K562 (cell line): ENCODE results near the gene PSMD10. TPM values are rescaled to one million over a fixed set of nuclear protein-coding genes. Genes with fewer than 3 reads are reported as not detected.
A peak's percentile ranks its signal among the peaks of the same experiment; 100 is the strongest.

Experiments
- ATAC-seq: fragments of 200-7000 bp; cut with Tn5 transposase; 3 replicates; pipeline ENCODE4 v1.9.1; 2020; ENCODE audit warnings: moderate library complexity
- BruUV-seq: library from RNA; stranded (reverse); fragments of 400-500 nt; replicated peaks from 2 replicates; lab custom pipeline; 2021; lab: Mats Ljungman, UMichigan
- CTCF ChIA-PET: fragments of 300-600 bp; formaldehyde crosslinking; extraction: SDS; loops from one replicate; lab custom pipeline; 2021; ENCODE audit warnings: low intra/inter-chr PET ratio; lab: Yijun Ruan, JAX
- POLR2A ChIA-PET: fragments of 300-600, 350-650 bp; sonication (Branson Sonifier 250); formaldehyde crosslinking; extraction: SDS; loops from one replicate; lab custom pipeline; 2021; ENCODE audit warnings: antibody characterized with exemption, inconsistent platforms; lab: Yijun Ruan, JAX
- DNase-seq, 4 experiments: peaks; one replicate each; pipeline versions ENCODE4 v3.0.0 to v3.0.0-alpha.2; 2011 to 2018; ENCODE audit warnings: low spot score in 3 of 4, mixed read lengths in 3 of 4; ENCODE audit errors: extremely low read depth in 1 of 4
- FAIRE-seq: peaks from 2 replicates; lab custom pipeline; 2011; peaks lifted over from hg19 to GRCh38; lab: Jason Lieb, UNC
- H2AFZ ChIP-seq: 2 replicates; pipeline ENCODE4 v1.6.0; 2011; ENCODE audit warnings: low read depth, low read length, control low read depth, inconsistent platforms
- H3K27ac ChIP-seq: fragments of 200-600 bp; 3 replicates; pipeline ENCODE4 v1.8.0; 2011; ENCODE audit warnings: low read depth, mild to moderate bottlenecking, control low read depth, inconsistent platforms, low read length, moderate library complexity, mixed read lengths; ENCODE audit errors: extremely low read depth
- H3K27me3 ChIP-seq, 2 experiments: fragments of 300-600 bp in 1 of 2; 2 replicates in 1 of 2; 3 replicates in 1 of 2; pipeline versions ENCODE4 v1.6.0 to v1.8.0; 2011; ENCODE audit warnings: inconsistent platforms in 2 of 2, low read length in 2 of 2, mild to moderate bottlenecking in 1 of 2, mixed read lengths in 1 of 2, moderate library complexity in 1 of 2; ENCODE audit not compliant: control insufficient read depth in 2 of 2, insufficient read depth in 2 of 2
- H3K36me3 ChIP-seq: fragments of 300-600 bp; 3 replicates; pipeline ENCODE4 v1.8.0; 2011; ENCODE audit warnings: mild to moderate bottlenecking, low read length, inconsistent platforms; ENCODE audit not compliant: control insufficient read depth, insufficient read depth
- H3K4me1 ChIP-seq, 2 experiments: fragments of 200-600 bp in 1 of 2; replicated peaks in 1 of 2; 2 replicates in 1 of 2; 3 replicates in 1 of 2; pipeline versions ENCODE4 v1.5.1 to v1.8.0; 2011; ENCODE audit warnings: inconsistent platforms in 2 of 2, low read length in 2 of 2, mild to moderate bottlenecking in 1 of 2, mixed read lengths in 1 of 2, moderate library complexity in 1 of 2; ENCODE audit not compliant: control insufficient read depth in 2 of 2, insufficient read depth in 2 of 2
- H3K4me2 ChIP-seq: 2 replicates; pipeline ENCODE4 v1.6.1; 2011; ENCODE audit warnings: low read length, control low read depth, inconsistent platforms, mixed read lengths; ENCODE audit not compliant: insufficient read depth
- H3K4me3 ChIP-seq: fragments of 200-600 bp; sonication (generic), shearing (Covaris generic); 2 replicates; pipeline ENCODE4 v1.5.1; 2016; ENCODE audit warnings: control low read depth, inconsistent platforms
- H3K79me2 ChIP-seq: fragments of 200-600 bp; 3 replicates; pipeline ENCODE4 v1.8.0; 2011; ENCODE audit warnings: low read length, inconsistent platforms; ENCODE audit not compliant: control insufficient read depth, insufficient read depth
- H3K9ac ChIP-seq, 2 experiments: 2 replicates each; pipeline versions ENCODE4 v1.6.0 to v1.6.1; 2011; ENCODE audit warnings: low read depth in 2 of 2, low read length in 2 of 2, control low read depth in 1 of 2, inconsistent platforms in 1 of 2, mild to moderate bottlenecking in 1 of 2, mixed read lengths in 1 of 2; ENCODE audit not compliant: insufficient read depth in 1 of 2
- H3K9me1 ChIP-seq: one replicate; pipeline ENCODE4 v1.6.0; 2011; ENCODE audit warnings: inconsistent platforms, mild to moderate bottlenecking, low read length, moderate library complexity; ENCODE audit not compliant: control insufficient read depth, insufficient read depth
- H3K9me3 ChIP-seq: replicated peaks from 2 replicates; pipeline ENCODE4 v1.5.1; 2011; ENCODE audit warnings: low read depth, low read length, inconsistent platforms; ENCODE audit not compliant: control insufficient read depth, insufficient read depth
- H4K20me1 ChIP-seq: replicated peaks from 2 replicates; pipeline ENCODE4 v1.6.1; 2011; ENCODE audit warnings: low read length, inconsistent platforms, mixed read lengths; ENCODE audit not compliant: control insufficient read depth, insufficient read depth
- CBFA2T2 ChIP-seq: fragments of 450-650 bp; conservative IDR thresholded peaks from 2 replicates; pipeline ENCODE4 v1.6.1; 2017; ENCODE audit warnings: mild to moderate bottlenecking
- CHD2 ChIP-seq: IDR thresholded peaks from 2 replicates; pipeline ENCODE4 v1.6.1; 2011; ENCODE audit warnings: low read depth, low read length
- DMBX1 ChIP-seq: fragments of 250-450 bp; sonication (Bioruptor Pico); IDR thresholded peaks from 2 replicates; pipeline ENCODE4 v1.8.0; 2022; ENCODE audit warnings: inconsistent platforms, mild to moderate bottlenecking, moderate library complexity, borderline replicate concordance
- DPF2 ChIP-seq: fragments of 450-650 bp; IDR thresholded peaks from 2 replicates; pipeline ENCODE4 v1.6.1; 2016
- FOSL1 ChIP-seq: fragments of 200-800 bp; sonication (Bioruptor generic); conservative IDR thresholded peaks from 2 replicates; pipeline ENCODE4 v1.6.1; 2016; ENCODE audit warnings: missing genetic modification characterization, missing compliant biosample characterization
- FOXM1 ChIP-seq, 2 experiments: fragments of 450-650 bp in 1 of 2; sonication (generic) in 1 of 2; formaldehyde crosslinking in 1 of 2; IDR thresholded peaks; 2 replicates each; pipeline versions ENCODE4 v1.6.1 to v1.9.0; 2017 to 2022; ENCODE audit warnings: low read depth in 2 of 2, mild to moderate bottlenecking in 2 of 2, missing genetic modification reagents in 1 of 2, moderate library complexity in 1 of 2
- HIVEP1 ChIP-seq: fragments of 250-450 bp; sonication (Bioruptor Pico); IDR thresholded peaks from 2 replicates; pipeline ENCODE4 v1.4.0; 2020; ENCODE audit warnings: mild to moderate bottlenecking
- POLR2AphosphoS2 ChIP-seq: IDR thresholded peaks from 2 replicates; pipeline ENCODE4 v1.6.1; 2012; ENCODE audit warnings: low read length, improper control_type of control experiment
- POLR2AphosphoS5 ChIP-seq: IDR thresholded peaks from 2 replicates; pipeline ENCODE4 v1.6.1; 2011; ENCODE audit warnings: mild to moderate bottlenecking, low read depth, low read length, moderate library complexity; ENCODE audit not compliant: control insufficient read depth, insufficient read depth
- POLR2G ChIP-seq: fragments of 200-400 bp; formaldehyde crosslinking; IDR thresholded peaks from 2 replicates; pipeline ENCODE4 v1.6.1; 2017; ENCODE audit warnings: low read depth, mild to moderate bottlenecking, antibody characterized with exemption, low read length, moderate library complexity
- POLR2H ChIP-seq: IDR thresholded peaks from 2 replicates; pipeline ENCODE4 v1.6.1; 2016; ENCODE audit warnings: missing genetic modification characterization, low read depth, mild to moderate bottlenecking, control low read depth, missing compliant biosample characterization, moderate library complexity
- SIN3A ChIP-seq, 2 experiments: fragments of 150-350 bp in 1 of 2; IDR thresholded peaks; 2 replicates each; pipeline ENCODE4 v1.6.1; 2011 to 2016; ENCODE audit warnings: borderline replicate concordance in 2 of 2, low read depth in 2 of 2, low read length in 2 of 2, mild to moderate bottlenecking in 2 of 2, moderate library complexity in 2 of 2; ENCODE audit not compliant: control insufficient read depth in 1 of 2
- ZNF174 ChIP-seq: fragments of 250-450 bp; sonication (Bioruptor Pico); IDR thresholded peaks from 2 replicates; pipeline ENCODE4 v1.4.0; 2020; ENCODE audit warnings: mild to moderate bottlenecking
- ZNF253 ChIP-seq: fragments of 250-450 bp; sonication (Bioruptor Pico); conservative IDR thresholded peaks from 2 replicates; pipeline ENCODE4 v1.6.1; 2021; ENCODE audit warnings: mild to moderate bottlenecking
- ZNF384 ChIP-seq: IDR thresholded peaks from 2 replicates; pipeline ENCODE4 v1.6.1; 2012; ENCODE audit warnings: low read depth, low read length, improper control_type of control experiment
- ZZZ3 ChIP-seq: fragments of 450-650 bp; IDR thresholded peaks from 2 replicates; pipeline ENCODE4 v1.6.1; 2016; ENCODE audit warnings: antibody characterized with exemption, mild to moderate bottlenecking, moderate library complexity
- WGBS: fragments of 100-300 bp; shearing (Covaris generic); methylation state at CpG from one replicate; pipeline ENCODE4 v1.1.6; 2016; ENCODE audit warnings: low coverage, mixed read lengths; ENCODE audit not compliant: insufficient coverage; ENCODE audit errors: missing lambda C conversion rate; 5-methylcytosine and 5-hydroxymethylcytosine counted together
- in situ Hi-C: fragments of 300-500 bp; cut with MboI; formaldehyde crosslinking; loops from 4 replicates; pipeline ENCODE4 v1.15.0; 2018; ENCODE audit warnings: inconsistent platforms, mixed read lengths
- intact Hi-C: fragments of 100-400 bp; cut with micrococcal nuclease; formaldehyde crosslinking; loops from 2 replicates; pipeline ENCODE4 v1.14.2; 2022
- polyA plus RNA-seq, 8 experiments: library from polyadenylated mRNA; depleted of rRNA in 4 of 8; stranded (reverse) in 5 of 8; unstranded in 3 of 8; fragments of >200 nt; fragmentation: Nextera tagmentation in 2 of 8; fragmentation: Illumina TruSeq in 1 of 8; extraction: Ambion mirVana in 2 of 8; extraction: Trizol in 1 of 8; gene quantifications; 2 replicates each; pipeline versions ENCODE4 v1.2.1 to v1.2.3, GENCODE V29; 2011 to 2014; ENCODE audit warnings: inconsistent platforms in 1 of 8, missing spikeins in 1 of 8
- total RNA-seq, 7 experiments: library from RNA; depleted of rRNA in 6 of 7; stranded (reverse); fragments of >200 nt in 6 of 7; fragmentation: Illumina TruSeq in 2 of 7; extraction: Trizol in 2 of 7; gene quantifications; 2 replicates each; pipeline versions ENCODE4 v1.2.1 to v1.2.3, GENCODE V29; 2011 to 2021; ENCODE audit warnings: low replicate concordance in 1 of 7
- TF ChIP-seq, protein P1 (sequence below): fragments of 450-650 bp; formaldehyde crosslinking; IDR thresholded peaks from 2 replicates; pipeline ENCODE4 v1.4.0; 2022; ENCODE audit warnings: mild to moderate bottlenecking, moderate library complexity

PSMD10 gene
- total and polyA plus RNA-seq, 9 of the 15 experiments (the other 6 are each of a cell fraction or from before 2014, with no cell fraction given), result 47.8 to 163 (median 70.4) TPM

DNA sequence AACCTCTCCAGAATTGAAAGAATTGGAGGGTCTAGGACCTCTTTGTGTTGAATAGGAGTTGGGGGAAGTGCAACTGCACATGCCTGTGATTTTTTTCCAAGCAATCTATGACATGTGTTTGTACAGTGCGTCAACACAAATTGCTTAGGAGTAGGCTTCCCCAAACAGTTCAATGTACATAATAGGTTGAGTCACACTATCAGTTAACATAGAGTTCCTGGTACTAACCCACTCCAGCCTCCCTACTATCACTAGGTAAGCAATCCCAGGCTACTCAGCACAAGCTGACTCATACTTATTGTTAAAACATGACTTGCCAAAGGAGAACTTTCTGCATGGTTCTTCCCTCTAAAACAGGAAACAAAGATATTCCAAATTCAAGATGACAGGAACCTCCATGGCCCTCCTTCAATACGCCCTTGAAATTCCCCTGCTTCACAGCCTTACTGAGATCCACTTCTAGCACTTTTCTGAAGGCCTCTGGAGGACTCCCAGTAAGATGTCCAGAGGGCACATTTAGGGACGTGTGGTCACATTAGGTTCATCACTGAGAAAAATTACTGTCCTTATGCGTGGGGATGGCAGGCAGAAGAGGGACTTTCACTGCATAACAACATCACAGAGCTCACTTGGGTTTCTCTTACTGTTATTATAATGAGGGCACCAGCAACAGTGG is 54.9 kb downstream of the PSMD10 start:
- Histone ChIP-seq H3K4me2 (peak overlapping the region; percentile 12; the same call in 1 of the 2 replicates), H3K79me2 (no peaks in the 10 kb centered on the region), H3K9ac (no peak overlapping the region), H4K20me1 (no peaks in the 10 kb centered on the region), H3K4me3 (no peak overlapping the region), H3K4me1 (peaks cover 0 to 12% of the 10 kb centered on the region in 2 experiments; a peak in 1 of 5 replicates), H2AFZ (peak overlapping the region; percentile 72), H3K27me3 (no peaks in the 10 kb centered on the region), H3K36me3 (no peaks in the 10 kb centered on the region), H3K9me1 (no peaks in the 10 kb centered on the region), H3K9me3 (no peaks in the 10 kb centered on the region), H3K27ac (peak overlapping the region; percentile 35; the same call in 1 of the 3 replicates)
- in situ Hi-C loops (no loop called here), intact Hi-C loops (no loop called here)
- BruUV-seq, result no TSS peak
- CTCF ChIA-PET, result no interaction called here
- FAIRE-seq (peak; percentile 65), DNase-seq (peak; percentile 17 to 56 (median 37)), ATAC-seq (peak; percentile 89)
- POLR2A ChIA-PET, result no interaction called here
- WGBS, result 0% methylated on average over 3 of the region's 4 CpGs
- TF ChIP-seq FOSL1 (tag) (peak; percentile 89), SIN3A (IDR thresholded peaks at IDR 0.05; ENCODE audit: borderline replicate concordance in 2 of 2, control insufficient read depth in 1 of 2, low read depth in 2 of 2, low read length in 2 of 2) (no peak), HIVEP1 (no peak), POLR2AphosphoS5 (no peak), POLR2H (tag) (no peak), ZNF253 (CRISPR knock-in tag) (no peak), ZZZ3 (no peak), POLR2G (no peak), DMBX1 (CRISPR knock-in tag) (no peak), CBFA2T2 (no peak), ZNF174 (CRISPR knock-in tag) (no peak), CHD2 (no peak), ZNF384 (no peak), FOXM1 (IDR thresholded peaks at IDR 0.05; ENCODE audit: low read depth) (no peak), FOXM1 (CRISPR knock-in tag; IDR thresholded peaks at IDR 0.05; ENCODE audit: low read depth) (no peak), DPF2 (peak; percentile 52), POLR2AphosphoS2 (no peak)
- TF ChIP-seq, protein P1, sequence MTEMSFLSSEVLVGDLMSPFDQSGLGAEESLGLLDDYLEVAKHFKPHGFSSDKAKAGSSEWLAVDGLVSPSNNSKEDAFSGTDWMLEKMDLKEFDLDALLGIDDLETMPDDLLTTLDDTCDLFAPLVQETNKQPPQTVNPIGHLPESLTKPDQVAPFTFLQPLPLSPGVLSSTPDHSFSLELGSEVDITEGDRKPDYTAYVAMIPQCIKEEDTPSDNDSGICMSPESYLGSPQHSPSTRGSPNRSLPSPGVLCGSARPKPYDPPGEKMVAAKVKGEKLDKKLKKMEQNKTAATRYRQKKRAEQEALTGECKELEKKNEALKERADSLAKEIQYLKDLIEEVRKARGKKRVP (CRISPR knock-in tag), result no peak
